ENCODE data around the gene SMARCA2. TPM values are rescaled to one million over a fixed set of nuclear protein-coding genes. Genes with fewer than 3 reads are reported as not detected.
A peak's percentile ranks its signal among the peaks of the same experiment; 100 is the strongest.

SMARCA2 gene
- total RNA-seq, 1 donor from 2014 or later = 31.6 TPM

- H3K4me3 ChIP-seq (ENCODE audit: low read depth, low read length) = no peak overlapping the region
- TF ChIP-seq CTCF (conservative IDR thresholded peaks at IDR 0.05; ENCODE audit: low read depth, low read length) = no peak
- no peak for DNase-seq (ENCODE audit: low read depth)
Measured at GRCh38 chr9:2233274-2233673, 218.1 kb downstream of the SMARCA2 start.

- no peak for TF ChIP-seq CTCF (conservative IDR thresholded peaks at IDR 0.05; ENCODE audit: low read depth, low read length)
- DNase-seq (ENCODE audit: low read depth) = no peak
- H3K4me3 ChIP-seq (ENCODE audit: low read depth, low read length) = no peak overlapping the region
Measured at GRCh38 chr9:2234371-2234893, 219.3 kb downstream of the SMARCA2 start.

- TF ChIP-seq CTCF (conservative IDR thresholded peaks at IDR 0.05; ENCODE audit: low read depth, low read length) = no peak
- H3K4me3 ChIP-seq (ENCODE audit: low read depth, low read length) = no peak overlapping the region
- DNase-seq (ENCODE audit: low read depth) = no peak
Measured at GRCh38 chr9:2235623-2236022, 220.5 kb downstream of the SMARCA2 start.

- no peak for DNase-seq (ENCODE audit: low read depth)
- H3K4me3 ChIP-seq (ENCODE audit: low read depth, low read length) = no peak overlapping the region
Measured at GRCh38 chr9:2236850-2237249, 221.7 kb downstream of the SMARCA2 start.

GRCh38 chr9:2241461-2241835 is 226.3 kb downstream of the SMARCA2 start:
- peak; percentile 36 for TF ChIP-seq CTCF (conservative IDR thresholded peaks at IDR 0.05; ENCODE audit: low read depth, low read length)
- DNase-seq (ENCODE audit: low read depth) = peak; percentile 48
- H3K4me3 ChIP-seq (ENCODE audit: low read depth, low read length) = peak overlapping the region; percentile 63

More at GRCh38 chr9:2236850-2237249, 221.7 kb downstream of the SMARCA2 start:
- TF ChIP-seq CTCF (conservative IDR thresholded peaks at IDR 0.05; ENCODE audit: low read depth, low read length) = peak; percentile 14

- peak overlapping the region; percentile 63 for H3K4me3 ChIP-seq (ENCODE audit: low read depth, low read length)
- DNase-seq (ENCODE audit: low read depth) = peak; percentile 57
- no peak for TF ChIP-seq CTCF (conservative IDR thresholded peaks at IDR 0.05; ENCODE audit: low read depth, low read length)
Measured at GRCh38 chr9:2241836-2242741, 226.9 kb downstream of the SMARCA2 start.
